Tibial artery (tissue), 4 donors: ENCODE measurements around the gene ADM2.

Source experiments
- DNase-seq, 2 donors: peaks; one replicate each; pipeline ENCODE4 v3.0.0-alpha.2; 2019
- H3K27ac ChIP-seq, 2 donors: fragments of 200-600 bp; sonication (generic) in 1 of 2; 1 replicate in 1 of 2; 2 replicates in 1 of 2; pipeline ENCODE4 v1.5.1; 2018 to 2019; ENCODE audit warnings: mild to moderate bottlenecking in 1 of 2
- H3K27me3 ChIP-seq, 2 donors: fragments of 200-600 bp; sonication (generic) in 1 of 2; one replicate each; pipeline versions ENCODE4 v1.5.1 to v1.6.0; 2016 to 2019
- H3K36me3 ChIP-seq, 3 donors: fragments of 200-600 bp; sonication (generic) in 2 of 3; one replicate each; pipeline ENCODE4 v1.5.1; 2016 to 2019; ENCODE audit warnings: mild to moderate bottlenecking in 2 of 3
- H3K4me1 ChIP-seq, 4 donors: fragments of 200-600 bp; sonication (generic) in 2 of 4; 1 replicate in 3 of 4; 2 replicates in 1 of 4; pipeline ENCODE4 v1.5.1; 2016 to 2019
- H3K4me3 ChIP-seq, 2 donors: fragments of 200-600 bp; sonication (generic) in 1 of 2; 1 replicate in 1 of 2; 2 replicates in 1 of 2; pipeline ENCODE4 v1.5.1; 2018 to 2019; ENCODE audit warnings: mild to moderate bottlenecking in 2 of 2
- H3K9me3 ChIP-seq, 3 donors: fragments of 200-600 bp; sonication (generic) in 1 of 3; one replicate each; pipeline ENCODE4 v1.5.1; 2016 to 2019
- CTCF ChIP-seq, 2 experiments: fragments of 200-600 bp in 1 of 2; fragments of 450-650 bp in 1 of 2; IDR thresholded peaks; one replicate each; pipeline ENCODE4 v1.5.1; 2017 to 2019; ENCODE audit warnings: antibody characterized with exemption in 2 of 2, mild to moderate bottlenecking in 1 of 2, moderate library complexity in 1 of 2
- intact Hi-C: fragments of 100-400 bp; cut with DNase I; formaldehyde crosslinking; loops from one replicate; pipeline ENCODE4 v1.15.0; 2023; ENCODE audit warnings: low total_unique reads

ADM2 gene

DNA sequence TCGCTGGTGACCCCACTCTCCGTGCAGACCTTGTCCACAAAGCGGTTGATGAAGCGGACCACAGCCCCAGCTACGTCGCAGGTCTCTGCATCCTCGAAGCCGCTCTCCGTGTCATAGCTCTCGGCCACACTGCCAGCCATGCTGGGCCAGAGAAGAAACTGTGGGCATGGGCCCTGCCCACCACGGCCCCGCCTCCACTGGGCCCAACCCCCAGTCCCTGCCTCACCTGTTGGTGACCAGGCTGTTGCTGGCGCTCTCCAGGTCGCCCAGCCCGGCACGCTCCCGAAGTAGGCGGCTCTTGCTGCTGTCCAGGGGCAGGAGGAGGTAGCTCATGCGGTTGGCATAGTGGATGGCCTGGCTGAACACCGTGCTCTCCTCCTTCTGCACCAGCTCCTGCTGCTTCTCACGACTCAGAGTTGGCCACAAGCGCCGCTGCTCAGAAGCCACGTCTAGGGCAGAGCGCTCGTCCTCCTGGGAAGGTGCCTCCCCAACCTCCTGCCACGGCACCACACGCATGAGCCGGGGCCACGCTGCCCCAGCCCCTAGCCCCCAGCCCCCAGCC is 19.3 kb upstream of the ADM2 start:
- no peak for DNase-seq
- Histone ChIP-seq H3K27me3 (no peaks in the 10 kb centered on the region), H3K9me3 (no peaks in the 10 kb centered on the region), H3K36me3 (peaks cover 89 to 100% (median 100%) of the 10 kb centered on the region in 3 donors), H3K27ac (no peak overlapping the region), H3K4me3 (no peak overlapping the region), H3K4me1 (no peaks in the 10 kb centered on the region)
- intact Hi-C loops = no loop called here
- TF ChIP-seq CTCF (IDR thresholded peaks at IDR 0.05) = no peak

DNA sequence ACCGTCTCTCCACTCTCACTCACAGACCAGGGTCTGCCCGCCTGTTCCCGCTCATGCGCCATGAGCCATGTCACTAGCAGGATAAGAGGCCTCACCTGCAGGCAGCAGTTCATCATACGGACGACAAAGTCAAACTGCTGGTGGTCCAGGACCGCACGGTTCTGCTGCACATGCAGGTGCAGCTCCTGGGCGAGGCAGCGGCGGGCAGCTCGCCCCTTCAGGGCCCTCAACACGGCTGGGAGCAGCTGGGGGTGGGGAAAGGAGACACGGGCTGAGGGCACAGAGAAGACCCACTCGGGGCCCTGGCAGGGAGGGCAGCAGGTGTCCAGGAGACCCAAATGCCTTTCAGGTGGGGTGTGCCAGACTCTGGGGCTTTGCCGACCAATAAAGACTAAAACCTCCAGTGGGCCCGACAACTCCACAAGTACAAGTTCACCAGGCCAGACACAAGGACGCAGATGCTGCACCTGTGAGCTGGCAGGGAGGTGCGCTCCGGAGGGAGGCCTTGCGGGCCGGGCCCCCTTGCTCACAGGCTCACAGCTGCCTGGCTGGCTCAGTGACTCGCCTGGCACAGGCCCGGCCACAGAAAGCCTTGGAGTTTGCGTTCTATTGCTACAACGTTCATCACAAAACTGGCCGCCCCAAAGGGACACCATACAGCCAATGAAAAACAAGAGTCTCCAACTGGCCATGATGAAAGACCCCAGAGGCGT is 18.0 kb upstream of the ADM2 start:
- Histone ChIP-seq H3K9me3 (no peaks in the 10 kb centered on the region), H3K27ac (no peak overlapping the region), H3K4me3 (no peak overlapping the region), H3K4me1 (peaks cover 0 to 5% (median 0%) of the 10 kb centered on the region in 4 donors), H3K27me3 (no peaks in the 10 kb centered on the region), H3K36me3 (peaks cover 93 to 99% (median 93%) of the 10 kb centered on the region in 3 donors)
- DNase-seq = no peak
- intact Hi-C loops = no loop called here
- no peak for TF ChIP-seq CTCF (IDR thresholded peaks at IDR 0.05)

DNA sequence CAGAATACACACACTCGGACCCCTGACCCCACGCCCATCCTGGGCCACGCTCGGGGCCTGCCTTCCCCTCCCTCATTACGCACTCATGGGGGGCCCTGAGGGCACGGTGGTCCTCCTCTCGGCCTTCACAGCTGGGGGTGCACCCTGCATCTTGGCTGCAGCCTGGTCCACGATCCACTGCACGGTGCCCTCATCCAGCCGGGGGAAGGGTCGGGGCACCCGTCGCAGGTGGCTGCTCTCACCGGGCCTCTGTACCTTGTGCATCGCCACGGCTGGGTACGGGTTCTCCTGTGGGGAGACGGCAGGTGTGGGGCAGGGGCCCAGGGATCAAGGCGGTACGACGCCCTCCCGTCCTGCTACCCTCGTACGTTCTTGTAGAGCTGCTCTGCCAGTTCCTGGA is 16.9 kb upstream of the ADM2 start:
- no peak for DNase-seq
- intact Hi-C loops = no loop called here
- no peaks in the 10 kb centered on the region for H3K9me3 ChIP-seq
- peaks cover 0 to 16% (median 2%) of the 10 kb centered on the region in 4 donors for H3K4me1 ChIP-seq
- H3K36me3 ChIP-seq = peaks cover 82 to 88% (median 84%) of the 10 kb centered on the region in 3 donors
- TF ChIP-seq CTCF (IDR thresholded peaks at IDR 0.05) = no peak
- no peaks in the 10 kb centered on the region for H3K27me3 ChIP-seq
- no peak overlapping the region for H3K27ac ChIP-seq
- H3K4me3 ChIP-seq = no peak overlapping the region

DNA sequence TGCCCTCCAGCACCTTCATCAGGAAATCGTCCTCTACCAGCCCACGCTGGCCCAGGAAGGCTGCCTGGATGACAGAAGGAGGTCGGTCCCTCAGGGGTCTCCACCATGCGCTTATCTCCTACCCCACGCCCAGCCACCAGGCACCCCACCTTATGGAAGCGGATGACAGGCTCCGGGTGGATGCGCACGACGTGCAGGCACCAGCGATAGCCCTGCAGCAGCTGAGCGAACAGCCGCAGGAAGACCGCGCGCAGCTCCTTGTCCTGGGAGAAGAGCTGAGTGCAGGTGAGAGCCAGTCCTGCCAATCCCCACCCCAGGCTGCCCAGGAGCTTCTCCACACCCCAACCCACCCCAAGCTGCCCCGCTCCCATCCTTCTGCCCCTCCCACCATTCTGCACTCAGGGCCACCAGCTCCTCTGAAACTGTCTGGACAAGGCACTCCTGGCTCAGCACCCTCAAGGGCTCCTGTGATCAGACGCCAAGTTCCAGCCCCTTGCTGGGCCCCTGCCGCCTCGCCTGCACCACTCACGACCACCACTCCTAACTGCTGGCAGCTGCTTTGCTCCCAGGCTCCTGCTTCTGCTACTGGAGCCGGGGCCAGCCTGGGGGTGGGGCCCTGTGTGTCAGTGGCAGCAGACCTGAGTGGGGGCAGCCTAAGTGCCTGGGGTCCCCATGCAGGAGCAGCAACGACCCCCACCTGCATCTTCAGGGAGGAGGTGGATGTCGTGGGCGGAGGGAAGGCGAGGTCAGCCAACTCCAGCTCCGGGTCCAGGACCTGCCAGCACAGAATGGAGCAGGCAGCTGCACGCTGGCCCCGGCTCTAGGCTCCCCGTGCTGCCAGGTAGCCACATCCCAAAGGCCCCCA is 16.0 kb upstream of the ADM2 start:
- Histone ChIP-seq H3K27me3 (no peaks in the 10 kb centered on the region), H3K27ac (no peak overlapping the region), H3K4me1 (peaks cover 0 to 24% (median 8%) of the 10 kb centered on the region in 4 donors), H3K9me3 (no peaks in the 10 kb centered on the region), H3K4me3 (no peak overlapping the region), H3K36me3 (peaks cover 74 to 80% (median 75%) of the 10 kb centered on the region in 3 donors)
- intact Hi-C loops = no loop called here
- no peak for DNase-seq
- no peak for TF ChIP-seq CTCF (IDR thresholded peaks at IDR 0.05)

GRCh38 chr22:50467341-50467740 is 14.0 kb upstream of the ADM2 start:
- Histone ChIP-seq H3K4me3 (no peak overlapping the region), H3K4me1 (peaks cover 0 to 45% (median 28%) of the 10 kb centered on the region in 4 donors), H3K9me3 (no peaks in the 10 kb centered on the region), H3K36me3 (peaks cover 53 to 59% (median 55%) of the 10 kb centered on the region in 3 donors), H3K27me3 (no peaks in the 10 kb centered on the region), H3K27ac (no peak overlapping the region)
- no peak for TF ChIP-seq CTCF (IDR thresholded peaks at IDR 0.05)
- intact Hi-C loops = no loop called here
- DNase-seq = no peak
